Body of pancreas (tissue), 4 donors: ENCODE measurements around the gene FAM3A. TPM values are rescaled to one million over a fixed set of nuclear protein-coding genes. Genes with fewer than 3 reads are reported as not detected.

Source experiments
- ATAC-seq: fragments of 150-250 bp; one replicate; pipeline ENCODE4 v1.9.1; 2016
- DNase-seq, 4 donors: peaks; one replicate each; pipeline ENCODE4 v3.0.0-alpha.2; 2019
- H3K27ac ChIP-seq, 4 donors: fragments of 200-600 bp; sonication (generic); 1 replicate in 3 of 4; 2 replicates in 1 of 4; pipeline versions ENCODE4 v1.5.1 to v1.6.1; 2016 to 2019; ENCODE audit warnings: mild to moderate bottlenecking in 1 of 4, mixed read lengths in 1 of 4, moderate library complexity in 1 of 4
- H3K27me3 ChIP-seq, 2 donors: fragments of 200-600 bp; sonication (generic); one replicate each; pipeline ENCODE4 v1.6.0; 2016; ENCODE audit warnings: mild to moderate bottlenecking in 1 of 2
- H3K36me3 ChIP-seq, 2 donors: fragments of 200-600 bp; sonication (generic); replicated peaks in 1 of 2; 2 replicates each; pipeline ENCODE4 v1.5.1; 2016; ENCODE audit warnings: low read depth in 2 of 2; ENCODE audit not compliant: insufficient read depth in 1 of 2
- H3K4me1 ChIP-seq: fragments of 200-600 bp; sonication (generic); one replicate; pipeline ENCODE4 v1.6.0; 2016
- H3K4me3 ChIP-seq, 2 donors: fragments of 200-600 bp; sonication (generic); 1 replicate in 1 of 2; 2 replicates in 1 of 2; pipeline ENCODE4 v1.5.1; 2016 to 2019
- H3K9me3 ChIP-seq, 3 donors: fragments of 200-600 bp; sonication (generic); 1 replicate in 2 of 3; 2 replicates in 1 of 3; pipeline ENCODE4 v1.5.1; 2016
- CTCF ChIP-seq, 7 experiments: fragments of 450-650 bp in 4 of 7; fragments of 200-600 bp in 3 of 7; sonication (generic) in 3 of 7; IDR thresholded peaks; one replicate each; pipeline ENCODE4 v1.5.1; 2016 to 2019; ENCODE audit warnings: antibody characterized with exemption in 7 of 7
- POLR2A ChIP-seq, 3 donors: fragments of 450-650 bp; IDR thresholded peaks; one replicate each; pipeline ENCODE4 v1.6.1; 2016; ENCODE audit warnings: antibody characterized with exemption in 3 of 3, mild to moderate bottlenecking in 2 of 3
- WGBS, 2 donors: methylation state at CpG; one replicate each; pipeline ENCODE4 v1.1.5; 2017; 5-methylcytosine and 5-hydroxymethylcytosine counted together
- intact Hi-C: fragments of 100-400 bp; cut with DNase I; formaldehyde crosslinking; loops from one replicate; pipeline ENCODE4 v1.15.1; 2023
- total RNA-seq, 2 donors: library from RNA; depleted of rRNA; stranded (reverse); fragments of >200 nt; gene quantifications; one replicate each; pipeline ENCODE4 v1.1.0, GENCODE V29; 2016

Gene FAM3A
- total RNA-seq, 2 donors from 2014 or later: 32.3 to 48.3 TPM

GRCh38 chrX:154465601-154466000 is 50.4 kb downstream of the FAM3A start:
- Histone ChIP-seq H3K27ac (no peak overlapping the region), H3K4me3 (no peak overlapping the region), H3K4me1 (no peaks in the 10 kb centered on the region), H3K27me3 (no peaks in the 10 kb centered on the region), H3K36me3 (peaks cover 0 to 2% of the 10 kb centered on the region in 2 donors), H3K9me3 (no peaks in the 10 kb centered on the region)
- intact Hi-C loops: no loop called here
- DNase-seq (no peak), ATAC-seq (no peak)
- TF ChIP-seq POLR2A (IDR thresholded peaks at IDR 0.05) (no peak), CTCF (IDR thresholded peaks at IDR 0.05) (no peak)
- WGBS, 2 donors: 90% methylated on average over 8 of the region's 14 CpGs; no CpG with 5 or more reads in 1 of the 2 donors

GRCh38 chrX:154464806-154465365 is 51.1 kb downstream of the FAM3A start:
- intact Hi-C loops: no loop called here
- Histone ChIP-seq H3K4me1 (no peaks in the 10 kb centered on the region), H3K27ac (no peak overlapping the region), H3K36me3 (peaks cover 0 to 2% of the 10 kb centered on the region in 2 donors), H3K9me3 (no peaks in the 10 kb centered on the region), H3K4me3 (no peak overlapping the region), H3K27me3 (no peaks in the 10 kb centered on the region)
- TF ChIP-seq CTCF (IDR thresholded peaks at IDR 0.05): no peak
- TF ChIP-seq POLR2A (IDR thresholded peaks at IDR 0.05): no peak
- ATAC-seq (no peak), DNase-seq (no peak)
- WGBS, 2 donors: 90 to 100% methylated on average over 2 to 19 of the region's 28 CpGs

GRCh38 chrX:154463611-154464220 is 52.3 kb downstream of the FAM3A start:
- TF ChIP-seq CTCF (IDR thresholded peaks at IDR 0.05) (no peak), POLR2A (IDR thresholded peaks at IDR 0.05) (no peak)
- intact Hi-C loops: no loop called here
- H3K4me1 ChIP-seq: no peaks in the 10 kb centered on the region
- no peak overlapping the region for H3K27ac ChIP-seq
- H3K9me3 ChIP-seq: no peaks in the 10 kb centered on the region
- DNase-seq: no peak
- 93 to 100% methylated on average over 3 of the region's 36 CpGs for WGBS, 2 donors
- no peaks in the 10 kb centered on the region for H3K27me3 ChIP-seq
- ATAC-seq: no peak
- no peak overlapping the region for H3K4me3 ChIP-seq
- no peaks in the 10 kb centered on the region for H3K36me3 ChIP-seq

- Histone ChIP-seq H3K27ac (no peak overlapping the region), H3K27me3 (no peaks in the 10 kb centered on the region), H3K4me1 (no peaks in the 10 kb centered on the region), H3K9me3 (no peaks in the 10 kb centered on the region), H3K36me3 (no peaks in the 10 kb centered on the region), H3K4me3 (no peak overlapping the region)
- TF ChIP-seq CTCF (IDR thresholded peaks at IDR 0.05) (no peak), POLR2A (IDR thresholded peaks at IDR 0.05) (no peak)
- DNase-seq (no peak), ATAC-seq (no peak)
- intact Hi-C loops: no loop called here
- 77% methylated on average over 8 of the region's 8 CpGs; no CpG with 5 or more reads in 1 of the 2 donors for WGBS, 2 donors
Observed at GRCh38 chrX:154462396-154462795, 53.6 kb downstream of the FAM3A start.

- Histone ChIP-seq H3K4me1 (no peaks in the 10 kb centered on the region), H3K27ac (no peak overlapping the region), H3K4me3 (no peak overlapping the region), H3K27me3 (no peaks in the 10 kb centered on the region), H3K9me3 (no peaks in the 10 kb centered on the region), H3K36me3 (no peaks in the 10 kb centered on the region)
- ATAC-seq: no peak
- no peak for DNase-seq
- intact Hi-C loops: no loop called here
- TF ChIP-seq CTCF (IDR thresholded peaks at IDR 0.05) (no peak), POLR2A (IDR thresholded peaks at IDR 0.05) (no peak)
- WGBS, 2 donors: 90% methylated on average over 8 of the region's 26 CpGs; no CpG with 5 or more reads in 1 of the 2 donors
Observed at GRCh38 chrX:154460326-154460725, 55.7 kb downstream of the FAM3A start.
